Ishikawa (cell line): ENCODE data around the gene EXOG.

Source experiments
- CEBPB ChIP-seq: IDR thresholded peaks from 2 replicates; pipeline ENCODE4 v1.6.1; 2012
- CREB1 ChIP-seq: IDR thresholded peaks from 2 replicates; pipeline ENCODE4 v1.6.1; 2012; ENCODE audit warnings: low read depth
- EGR1 ChIP-seq: IDR thresholded peaks from 2 replicates; pipeline ENCODE4 v1.6.1; 2012
- EP300 ChIP-seq: IDR thresholded peaks from 2 replicates; pipeline ENCODE4 v1.6.1; 2012; ENCODE audit warnings: borderline replicate concordance
- FOXM1 ChIP-seq: IDR thresholded peaks from 2 replicates; pipeline ENCODE4 v1.6.1; 2012; ENCODE audit warnings: low read depth, borderline replicate concordance
- MAX ChIP-seq: IDR thresholded peaks from 2 replicates; pipeline ENCODE4 v1.6.1; 2012
- NFIC ChIP-seq: IDR thresholded peaks from 2 replicates; pipeline ENCODE4 v1.6.1; 2012
- RAD21 ChIP-seq: IDR thresholded peaks from 2 replicates; pipeline ENCODE4 v1.6.1; 2012; ENCODE audit warnings: low read depth
- REST ChIP-seq: IDR thresholded peaks from 2 replicates; pipeline ENCODE4 v1.6.1; 2012; ENCODE audit warnings: low read depth, mild to moderate bottlenecking
- TAF1 ChIP-seq: IDR thresholded peaks from 2 replicates; pipeline ENCODE4 v1.6.1; 2012; ENCODE audit warnings: low read depth, mild to moderate bottlenecking
- TCF12 ChIP-seq: IDR thresholded peaks from 2 replicates; pipeline ENCODE4 v1.6.1; 2012; ENCODE audit warnings: low read depth
- TEAD4 ChIP-seq: IDR thresholded peaks from 2 replicates; pipeline ENCODE4 v1.6.1; 2012
- USF1 ChIP-seq: IDR thresholded peaks from 2 replicates; pipeline ENCODE4 v1.6.1; 2012
- YY1 ChIP-seq: IDR thresholded peaks from 2 replicates; pipeline ENCODE4 v1.6.1; 2012; ENCODE audit warnings: low read depth
- ZBTB7A ChIP-seq: IDR thresholded peaks from 2 replicates; pipeline ENCODE4 v1.6.1; 2012; ENCODE audit warnings: low read depth

The EXOG gene

GRCh38 chr3:38566215-38566528 is 70.0 kb downstream of the EXOG start:
- TF ChIP-seq CREB1 (no peak), TCF12 (no peak), USF1 (no peak), CEBPB (no peak), RAD21 (no peak), REST (no peak), EGR1 (no peak), FOXM1 (no peak), TAF1 (no peak), MAX (no peak), YY1 (no peak), EP300 (no peak), NFIC (no peak), TEAD4 (no peak), ZBTB7A (no peak)

GRCh38 chr3:38567498-38567897 is 71.4 kb downstream of the EXOG start:
- TF ChIP-seq FOXM1 = no peak
- TF ChIP-seq CEBPB = no peak
- TF ChIP-seq EGR1 = no peak
- TF ChIP-seq NFIC = no peak
- TF ChIP-seq MAX = no peak
- no peak for TF ChIP-seq CREB1
- TF ChIP-seq USF1 = no peak
- no peak for TF ChIP-seq TCF12
- no peak for TF ChIP-seq ZBTB7A
- no peak for TF ChIP-seq EP300
- no peak for TF ChIP-seq TAF1
- no peak for TF ChIP-seq TEAD4
- TF ChIP-seq REST = no peak
- no peak for TF ChIP-seq RAD21
- TF ChIP-seq YY1 = no peak

- no peak for TF ChIP-seq RAD21
- TF ChIP-seq CREB1 = no peak
- no peak for TF ChIP-seq REST
- TF ChIP-seq EGR1 = no peak
- TF ChIP-seq TAF1 = no peak
- no peak for TF ChIP-seq CEBPB
- TF ChIP-seq TCF12 = no peak
- no peak for TF ChIP-seq ZBTB7A
- no peak for TF ChIP-seq TEAD4
These were observed 77.0 kb downstream of the EXOG start for GRCh38 chr3:38573111-38573510.

GRCh38 chr3:38573556-38573955 is 77.4 kb downstream of the EXOG start:
- TF ChIP-seq MAX = no peak
- no peak for TF ChIP-seq TEAD4
- TF ChIP-seq EGR1 = no peak
- no peak for TF ChIP-seq REST
- no peak for TF ChIP-seq CEBPB
- TF ChIP-seq TCF12 = no peak
- no peak for TF ChIP-seq RAD21
- no peak for TF ChIP-seq USF1
- no peak for TF ChIP-seq YY1
- TF ChIP-seq NFIC = no peak
- TF ChIP-seq EP300 = no peak
- no peak for TF ChIP-seq TAF1
- TF ChIP-seq FOXM1 = no peak
- TF ChIP-seq ZBTB7A = no peak
